ENCODE results near the gene MACROD2. TPM values are rescaled to one million over a fixed set of nuclear protein-coding genes. Genes with fewer than 3 reads are reported as not detected.

The MACROD2 gene
- total RNA-seq, 2 donors from 2014 or later, result 0.95 to 4.2 TPM

DNA sequence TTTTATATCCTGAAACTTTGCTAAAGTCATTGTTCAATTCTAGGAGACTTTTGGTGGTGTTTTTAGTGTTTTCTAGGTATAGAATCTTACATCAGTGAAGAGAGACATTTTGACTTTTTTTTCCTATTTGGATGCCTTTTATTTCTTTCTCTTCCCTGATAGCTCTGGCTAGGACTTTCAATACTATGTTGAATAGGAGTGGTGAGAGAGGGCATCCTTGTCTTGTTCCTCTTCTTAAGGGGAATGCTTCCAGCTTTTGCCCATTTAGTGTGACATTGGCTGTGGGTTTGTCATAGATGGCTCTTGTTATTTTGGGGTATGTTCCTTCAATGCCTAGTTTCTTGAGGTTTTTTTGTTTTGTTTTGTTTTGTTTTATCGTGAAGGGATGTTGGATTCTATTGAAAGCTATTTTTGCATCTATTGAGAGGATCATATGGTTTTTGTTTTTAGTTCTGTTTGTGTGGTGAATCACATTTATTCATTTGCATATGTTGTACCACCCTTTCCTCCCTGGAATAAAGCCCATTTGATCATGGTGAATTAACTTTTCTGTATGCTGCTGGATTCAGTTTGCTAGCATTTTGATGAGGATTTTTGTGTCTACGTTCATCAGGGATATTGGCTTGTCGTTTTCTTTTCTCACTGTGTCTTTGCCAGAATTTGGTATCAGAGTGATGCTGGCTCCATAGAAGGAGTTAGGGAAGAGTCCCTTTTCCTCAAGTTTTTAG lies 882.1 kb downstream of the MACROD2 start:
- no peaks in the 10 kb centered on the region for H3K9me3 ChIP-seq
- DNase-seq (ENCODE audit: low spot score) (no peak), ATAC-seq (ENCODE audit: insufficient number of reproducible peaks, low FRiP score, low read depth) (no peak)
- H3K27ac ChIP-seq, result no peak overlapping the region
- TF ChIP-seq CTCF (IDR thresholded peaks at IDR 0.05), result no peak
- H3K27me3 ChIP-seq (replicated peaks; ENCODE audit: insufficient read depth), result no peaks in the 10 kb centered on the region
- H3K36me3 ChIP-seq, result no peaks in the 10 kb centered on the region
- H3K4me3 ChIP-seq, result no peak overlapping the region
- no peaks in the 10 kb centered on the region for H3K4me1 ChIP-seq (ENCODE audit: control insufficient read depth in 1 of 2, low read depth in 2 of 2)

DNA sequence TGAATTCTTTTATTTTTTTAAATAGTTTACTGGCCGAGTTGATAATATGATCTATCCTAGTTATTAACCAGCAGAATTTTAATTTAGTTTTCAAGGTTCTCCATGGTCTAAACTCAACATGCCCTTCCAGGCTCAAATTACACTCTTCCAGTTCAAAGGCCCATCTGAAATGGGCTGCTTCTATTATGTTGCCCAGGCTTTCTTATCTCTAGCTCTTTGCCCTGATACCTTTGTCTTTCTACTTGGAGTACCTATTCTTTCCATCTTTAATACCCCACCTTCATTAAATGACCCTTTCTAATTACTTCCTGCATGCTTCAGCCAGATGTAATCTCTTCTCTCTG lies 883.3 kb downstream of the MACROD2 start:
- no peak for ATAC-seq (ENCODE audit: insufficient number of reproducible peaks, low FRiP score, low read depth)
- Histone ChIP-seq H3K9me3 (no peaks in the 10 kb centered on the region), H3K4me3 (no peak overlapping the region), H3K36me3 (no peaks in the 10 kb centered on the region), H3K4me1 (ENCODE audit: control insufficient read depth in 1 of 2, low read depth in 2 of 2) (no peaks in the 10 kb centered on the region), H3K27ac (no peak overlapping the region), H3K27me3 (replicated peaks; ENCODE audit: insufficient read depth) (no peaks in the 10 kb centered on the region)
- DNase-seq (ENCODE audit: low spot score), result no peak
- no peak for TF ChIP-seq CTCF (IDR thresholded peaks at IDR 0.05)

DNA sequence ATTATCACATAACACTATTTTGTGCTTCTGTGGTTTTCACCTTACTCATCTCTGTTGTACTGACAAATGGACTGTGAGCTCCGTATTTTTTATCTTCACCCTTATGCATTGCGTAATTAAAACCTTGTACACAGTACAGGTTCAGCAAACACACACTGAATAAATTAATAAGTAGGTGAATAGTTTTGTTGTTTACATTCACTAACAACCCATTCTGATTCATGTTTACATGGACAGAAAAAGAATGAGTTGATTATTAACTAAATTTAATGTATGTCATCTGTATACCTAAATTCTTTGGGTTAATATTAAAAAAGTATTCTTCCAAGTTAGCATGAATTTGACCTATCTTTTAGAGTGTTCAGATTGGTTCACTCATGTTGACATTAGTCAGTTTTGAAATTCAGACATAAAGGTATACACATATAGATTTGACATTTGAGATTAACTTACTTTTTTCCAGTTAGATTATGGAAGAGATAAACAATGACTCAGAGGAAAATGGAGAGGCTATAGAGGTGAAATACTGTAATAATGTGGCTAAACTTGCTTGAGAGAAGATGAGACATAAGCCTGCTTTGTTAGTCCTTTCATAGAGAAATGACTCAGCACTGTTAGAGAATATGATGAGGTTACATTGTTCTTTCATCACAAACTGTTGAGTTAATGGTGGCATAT lies 883.8 kb downstream of the MACROD2 start:
- H3K4me3 ChIP-seq, result no peak overlapping the region
- H3K27me3 ChIP-seq (replicated peaks; ENCODE audit: insufficient read depth), result no peaks in the 10 kb centered on the region
- H3K4me1 ChIP-seq (ENCODE audit: control insufficient read depth in 1 of 2, low read depth in 2 of 2), result no peaks in the 10 kb centered on the region
- no peaks in the 10 kb centered on the region for H3K36me3 ChIP-seq
- H3K9me3 ChIP-seq, result no peaks in the 10 kb centered on the region
- DNase-seq (ENCODE audit: low spot score), result no peak
- H3K27ac ChIP-seq, result no peak overlapping the region
- ATAC-seq (ENCODE audit: insufficient number of reproducible peaks, low FRiP score, low read depth), result no peak
- no peak for TF ChIP-seq CTCF (IDR thresholded peaks at IDR 0.05)

GRCh38 chr20:14879839-14880238 lies 884.5 kb downstream of the MACROD2 start:
- no peak overlapping the region for H3K4me3 ChIP-seq
- no peak for TF ChIP-seq CTCF (IDR thresholded peaks at IDR 0.05)
- no peaks in the 10 kb centered on the region for H3K36me3 ChIP-seq
- no peaks in the 10 kb centered on the region for H3K4me1 ChIP-seq (ENCODE audit: control insufficient read depth in 1 of 2, low read depth in 2 of 2)
- DNase-seq (ENCODE audit: low spot score), result no peak
- H3K27ac ChIP-seq, result no peak overlapping the region
- ATAC-seq (ENCODE audit: insufficient number of reproducible peaks, low FRiP score, low read depth), result no peak
- H3K27me3 ChIP-seq (replicated peaks; ENCODE audit: insufficient read depth), result no peaks in the 10 kb centered on the region
- H3K9me3 ChIP-seq, result no peaks in the 10 kb centered on the region

GRCh38 chr20:14881518-14881917 lies 886.2 kb downstream of the MACROD2 start:
- no peaks in the 10 kb centered on the region for H3K9me3 ChIP-seq
- no peaks in the 10 kb centered on the region for H3K4me1 ChIP-seq (ENCODE audit: control insufficient read depth in 1 of 2, low read depth in 2 of 2)
- no peaks in the 10 kb centered on the region for H3K36me3 ChIP-seq
- H3K27me3 ChIP-seq (replicated peaks; ENCODE audit: insufficient read depth), result no peaks in the 10 kb centered on the region
- DNase-seq (ENCODE audit: low spot score) (no peak), ATAC-seq (ENCODE audit: insufficient number of reproducible peaks, low FRiP score, low read depth) (no peak)
- no peak overlapping the region for H3K27ac ChIP-seq
- no peak for TF ChIP-seq CTCF (IDR thresholded peaks at IDR 0.05)
- H3K4me3 ChIP-seq, result no peak overlapping the region
